ENCODE data around the gene TRRAP.

The TRRAP gene

GRCh38 chr7:98956469-98956868 lies 78.1 kb downstream of the TRRAP start:
- no peak for DNase-seq

- DNase-seq = no peak
Measured at GRCh38 chr7:98956937-98957336, 78.6 kb downstream of the TRRAP start.

GRCh38 chr7:98957766-98958165 lies 79.4 kb downstream of the TRRAP start:
- no peak for DNase-seq

- DNase-seq = no peak
Measured at GRCh38 chr7:98958968-98959367, 80.6 kb downstream of the TRRAP start.

- no peak for DNase-seq
Measured at GRCh38 chr7:98963305-98963704, 85.0 kb downstream of the TRRAP start.

GRCh38 chr7:98964596-98964995 lies 86.3 kb downstream of the TRRAP start:
- DNase-seq = no peak

- DNase-seq = no peak
Measured at GRCh38 chr7:98968621-98969020, 90.3 kb downstream of the TRRAP start.

GRCh38 chr7:98969386-98969785 lies 91.1 kb downstream of the TRRAP start:
- no peak for DNase-seq

GRCh38 chr7:98970016-98970615 lies 91.8 kb downstream of the TRRAP start:
- no peak for DNase-seq

- no peak for DNase-seq
Measured at GRCh38 chr7:98970805-98971204, 92.5 kb downstream of the TRRAP start.

- DNase-seq = no peak
Measured at GRCh38 chr7:98974205-98974604, 95.9 kb downstream of the TRRAP start.

GRCh38 chr7:98974906-98975816 lies 96.8 kb downstream of the TRRAP start:
- no peak for DNase-seq

GRCh38 chr7:98976396-98977185 lies 98.3 kb downstream of the TRRAP start:
- no peak for DNase-seq

GRCh38 chr7:98978672-98979071 lies 100.3 kb downstream of the TRRAP start:
- no peak for DNase-seq

- no peak for DNase-seq
Measured at GRCh38 chr7:98981701-98982100, 103.4 kb downstream of the TRRAP start.

- no peak for DNase-seq
Measured at GRCh38 chr7:98982686-98983085, 104.4 kb downstream of the TRRAP start.

- DNase-seq = no peak
Measured at GRCh38 chr7:98984126-98984525, 105.8 kb downstream of the TRRAP start.

GRCh38 chr7:98985406-98985805 lies 107.1 kb downstream of the TRRAP start:
- no peak for DNase-seq

GRCh38 chr7:98985945-98986344 lies 107.6 kb downstream of the TRRAP start:
- DNase-seq = no peak

GRCh38 chr7:98988641-98989040 lies 110.3 kb downstream of the TRRAP start:
- no peak for DNase-seq

- no peak for DNase-seq
Measured at GRCh38 chr7:98990356-98990755, 112.0 kb downstream of the TRRAP start.

- DNase-seq = no peak
Measured at GRCh38 chr7:98991141-98991540, 112.8 kb downstream of the TRRAP start.

GRCh38 chr7:98992076-98992475 lies 113.7 kb downstream of the TRRAP start:
- no peak for DNase-seq
